AG04449 (cell line): ENCODE results near the gene ANP32E.

ENCODE experiments used
- CTCF ChIA-PET: fragments of 350-600 bp; formaldehyde crosslinking; extraction: SDS; loops from one replicate; lab custom pipeline; 2021; ENCODE audit warnings: antibody characterized with exemption; lab: Yijun Ruan, JAX
- POLR2A ChIA-PET: fragments of 400-600, 350-600 bp; formaldehyde crosslinking; extraction: SDS; loops from one replicate; lab custom pipeline; 2020; ENCODE audit warnings: antibody characterized with exemption, inconsistent platforms; lab: Yijun Ruan, JAX
- DNase-seq: peaks from one replicate; pipeline ENCODE4 v3.0.0-alpha.2; 2010; ENCODE audit warnings: low read depth, low spot score
- H3K4me3 ChIP-seq: 2 replicates; pipeline ENCODE4 v1.5.1; 2011; ENCODE audit warnings: low read depth, mild to moderate bottlenecking, control low read depth, low read length
- TF ChIP-seq, protein P1 (sequence below): IDR thresholded peaks from one replicate; pipeline ENCODE4 v1.5.1; 2011; ENCODE audit warnings: mild to moderate bottlenecking, moderate library complexity, low read length, control low read depth, inconsistent platforms; ENCODE audit not compliant: insufficient read depth; ENCODE audit errors: missing control alignments

Gene ANP32E

DNA sequence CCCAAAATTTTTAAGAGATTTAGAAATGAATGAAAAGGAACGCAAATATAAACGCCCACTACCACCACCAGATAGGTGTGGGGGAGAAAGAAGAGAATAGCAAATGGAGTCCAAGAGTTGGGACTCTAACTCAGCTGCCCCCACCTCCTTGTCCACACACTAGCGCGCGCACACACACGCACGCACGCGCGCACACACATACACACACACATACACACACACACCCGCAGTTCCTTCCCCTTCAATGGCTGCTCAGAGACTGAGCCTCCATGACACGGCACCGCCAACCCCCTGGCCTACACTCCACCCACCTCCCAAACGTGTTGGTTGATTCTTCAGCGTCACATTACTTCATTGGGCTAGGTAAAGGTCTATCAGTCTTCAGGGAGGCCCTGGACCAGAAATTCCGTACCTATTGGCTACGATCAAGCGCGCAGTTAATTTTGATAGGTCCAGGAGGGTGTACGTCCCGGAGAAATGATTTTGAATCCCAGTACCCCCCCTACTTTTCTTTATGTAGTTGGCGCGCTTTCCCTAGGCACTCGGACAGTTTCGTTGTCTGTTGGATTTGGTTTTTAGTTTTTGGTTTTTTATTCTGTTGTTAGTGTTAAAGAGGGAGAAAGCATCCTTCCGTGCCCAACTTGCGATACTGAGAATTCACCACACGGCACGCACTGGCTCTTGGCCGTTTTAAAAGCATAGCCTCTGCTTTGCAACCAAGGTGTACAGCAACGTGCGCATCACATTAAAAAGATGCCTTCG lies at the start of gene ANP32E:
TSS of gene ANP32E (minus strand) at position 261 of the 762 bp plus-strand sequence. CDS start 326 bp downstream, outside the sequence.
- H3K4me3 ChIP-seq = peak within 1 kb of the TSS; percentile 89
- CTCF ChIA-PET = interaction anchor here (0.6 to 1.3 kb wide), 7 partner anchors 15 to 46 kb away, joined by 3 to 7 read pairs (median 4); partner anchors contain the start of gene C1orf54
- POLR2A ChIA-PET = no interaction called here
- peak; percentile 98 for DNase-seq
- TF ChIP-seq, protein P1, sequence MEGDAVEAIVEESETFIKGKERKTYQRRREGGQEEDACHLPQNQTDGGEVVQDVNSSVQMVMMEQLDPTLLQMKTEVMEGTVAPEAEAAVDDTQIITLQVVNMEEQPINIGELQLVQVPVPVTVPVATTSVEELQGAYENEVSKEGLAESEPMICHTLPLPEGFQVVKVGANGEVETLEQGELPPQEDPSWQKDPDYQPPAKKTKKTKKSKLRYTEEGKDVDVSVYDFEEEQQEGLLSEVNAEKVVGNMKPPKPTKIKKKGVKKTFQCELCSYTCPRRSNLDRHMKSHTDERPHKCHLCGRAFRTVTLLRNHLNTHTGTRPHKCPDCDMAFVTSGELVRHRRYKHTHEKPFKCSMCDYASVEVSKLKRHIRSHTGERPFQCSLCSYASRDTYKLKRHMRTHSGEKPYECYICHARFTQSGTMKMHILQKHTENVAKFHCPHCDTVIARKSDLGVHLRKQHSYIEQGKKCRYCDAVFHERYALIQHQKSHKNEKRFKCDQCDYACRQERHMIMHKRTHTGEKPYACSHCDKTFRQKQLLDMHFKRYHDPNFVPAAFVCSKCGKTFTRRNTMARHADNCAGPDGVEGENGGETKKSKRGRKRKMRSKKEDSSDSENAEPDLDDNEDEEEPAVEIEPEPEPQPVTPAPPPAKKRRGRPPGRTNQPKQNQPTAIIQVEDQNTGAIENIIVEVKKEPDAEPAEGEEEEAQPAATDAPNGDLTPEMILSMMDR = no peak

DNA sequence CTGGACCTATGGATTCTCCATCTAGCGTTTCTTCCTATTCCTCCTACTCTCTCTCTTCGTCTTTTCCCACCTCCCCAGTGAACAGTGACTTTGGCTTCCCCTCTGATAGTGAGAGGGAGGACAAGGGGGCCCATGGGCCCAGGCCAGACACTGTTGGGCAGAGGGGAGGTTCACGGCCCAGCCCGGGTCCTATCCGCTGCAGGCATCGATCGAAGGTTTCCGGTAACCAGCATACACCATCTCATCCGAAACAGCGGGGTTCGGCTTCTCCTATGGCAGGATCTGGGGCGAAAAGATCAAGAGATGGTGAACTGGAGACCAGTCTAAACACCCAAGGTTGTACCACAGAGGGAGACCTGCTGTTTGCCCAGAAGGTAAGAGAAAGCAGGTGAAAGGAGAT lies 47.3 kb upstream of the ANP32E start:
- TF ChIP-seq, protein P1 = no peak
- POLR2A ChIA-PET = interaction anchor here (1.0 kb wide), 1 partner anchor 26 kb away, joined by 3 read pairs; the partner anchor contains the start of gene CA14
- peak overlapping the region; percentile 91 for H3K4me3 ChIP-seq
- no peak for DNase-seq
- CTCF ChIA-PET = interaction anchor here (6.0 to 22.1 kb wide), 2 partner anchors 12 to 27 kb away, joined by 84 to 623 read pairs; partner anchors contain the start of genes APH1A, C1orf54 and CA14

DNA sequence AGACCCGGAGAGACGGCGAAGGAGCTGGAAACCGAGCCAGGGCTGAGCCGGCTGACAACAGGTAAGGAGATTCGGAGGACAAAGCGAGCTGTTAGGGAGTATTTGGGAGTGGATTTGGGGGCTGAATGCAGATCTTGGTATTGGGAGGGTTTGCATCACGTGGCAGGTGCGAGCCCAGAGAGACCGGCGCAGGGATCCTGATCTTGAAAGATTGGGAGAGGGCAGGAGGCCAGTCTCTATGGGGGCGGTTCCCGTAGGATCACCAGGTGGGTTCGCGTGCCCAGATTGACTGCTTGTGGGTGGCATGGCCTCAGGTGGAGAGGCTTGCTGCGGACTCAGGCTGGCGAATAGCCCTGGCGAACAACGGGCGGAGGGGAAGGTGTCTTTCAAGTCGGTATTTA lies 46.6 kb upstream of the ANP32E start:
- H3K4me3 ChIP-seq = peak overlapping the region; percentile 91
- no peak for DNase-seq
- TF ChIP-seq, protein P1 = no peak
- CTCF ChIA-PET = interaction anchor here (6.0 to 22.1 kb wide), 2 partner anchors 12 to 27 kb away, joined by 84 to 623 read pairs; partner anchors contain the start of genes APH1A, C1orf54 and CA14
- POLR2A ChIA-PET = interaction anchor here (0.6 to 1.0 kb wide), 2 partner anchors 25 to 49 kb away, joined by 3 read pairs; partner anchors contain the start of gene CA14

DNA sequence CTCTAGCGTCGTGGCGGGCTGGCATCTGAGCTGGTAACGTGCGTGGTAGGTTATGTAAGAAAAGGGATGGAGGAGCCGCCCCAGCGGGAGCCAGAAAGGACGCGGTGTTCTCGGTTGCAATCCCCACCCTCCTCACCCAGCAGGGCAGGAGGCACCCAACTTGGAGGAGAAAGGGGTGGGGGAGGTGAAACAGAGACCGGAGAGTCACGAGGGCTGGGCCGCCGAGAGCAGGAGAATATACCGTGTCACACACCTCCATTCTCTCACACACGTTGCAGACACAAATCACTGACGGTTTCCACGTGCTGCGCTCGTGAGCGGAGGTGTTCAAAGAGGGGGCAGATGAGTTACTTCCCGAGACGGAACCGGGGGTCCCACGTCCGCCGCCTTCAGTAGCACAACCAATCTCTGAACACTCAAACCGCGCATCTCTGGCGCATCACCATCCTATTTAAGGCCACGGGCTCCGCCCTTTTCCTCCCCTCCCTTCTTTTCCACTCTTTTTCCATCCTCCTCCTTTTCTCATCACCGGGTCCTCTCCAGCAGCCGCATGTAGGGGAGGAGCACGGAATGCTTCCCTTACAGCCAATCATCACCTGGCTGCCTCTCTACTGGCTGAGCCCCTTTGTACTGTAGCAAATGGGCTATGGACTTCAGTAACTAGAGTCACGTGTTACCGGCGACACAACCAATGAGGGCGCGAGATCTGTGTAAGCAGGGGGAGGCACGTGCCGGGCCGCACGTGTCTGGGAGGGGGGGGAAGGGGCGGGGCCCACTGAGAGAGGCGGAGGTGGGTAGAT lies 46.0 kb upstream of the ANP32E start, which contains the start of gene CIART:
TSS of gene CIART (plus strand) at position 797 of the 800 bp plus-strand sequence. CDS start 714 bp downstream, outside the sequence.
- TF ChIP-seq, protein P1 = no peak
- ChIA-PET POLR2A (interaction anchor here (0.6 to 1.3 kb wide), 5 partner anchors 9 to 48 kb away, joined by 3 to 11 read pairs (median 4); partner anchors contain the start of genes APH1A, C1orf54 and CA14), CTCF (interaction anchor here (1.0 to 22.1 kb wide), 10 partner anchors 9 to 247 kb away, joined by 3 to 623 read pairs (median 4); partner anchors contain the start of genes APH1A, C1orf54 and CA14)
- H3K4me3 ChIP-seq = peak within 1 kb of the TSS; percentile 91
- peak; percentile 96 for DNase-seq

DNA sequence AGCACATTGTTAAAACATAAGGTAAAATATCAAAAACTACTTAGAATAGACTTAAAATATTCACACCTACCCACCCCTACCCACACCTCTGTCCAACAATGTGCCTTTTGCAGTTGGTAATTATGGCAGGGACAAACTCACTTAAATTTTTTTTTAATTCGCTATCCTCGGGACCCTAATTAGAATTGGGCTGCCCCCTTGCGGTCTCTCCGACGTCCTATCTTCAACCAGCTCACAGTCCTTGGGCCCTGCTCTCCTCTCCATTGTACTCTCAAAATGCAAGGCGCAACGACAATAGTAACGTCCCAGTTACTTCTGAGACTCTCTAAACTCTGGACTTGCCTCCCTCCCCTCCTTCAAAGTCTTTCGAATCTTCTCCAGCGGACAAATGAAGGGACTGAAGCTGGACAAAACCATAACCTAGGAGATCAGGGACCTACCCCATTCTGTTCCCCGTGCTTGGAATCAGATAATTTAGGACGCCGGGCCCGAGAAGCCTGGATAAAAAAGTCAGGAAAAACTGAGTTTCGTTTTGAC lies 45.4 kb upstream of the ANP32E start:
- H3K4me3 ChIP-seq = peak overlapping the region; percentile 68
- POLR2A ChIA-PET = interaction anchor here (1.0 to 1.3 kb wide), 3 partner anchors 8 to 25 kb away, joined by 4 to 11 read pairs (median 6); partner anchors contain the start of genes APH1A, C1orf54 and CA14
- no peak for DNase-seq
- TF ChIP-seq, protein P1 = peak; percentile 64
- CTCF ChIA-PET = interaction anchor here (1.0 to 22.1 kb wide), 10 partner anchors 10 to 247 kb away, joined by 3 to 623 read pairs (median 4); partner anchors contain the start of genes APH1A, C1orf54 and CA14
